A673 (cell line): ENCODE results near the gene ZNF142. TPM values are rescaled to one million over a fixed set of nuclear protein-coding genes. Genes with fewer than 3 reads are reported as not detected.
"Not testable (repeated sequence)": the region's sequence is repeated elsewhere in the genome, so short reads cannot be mapped to it uniquely, and the experiment has no call there.

Experiments used
- BruUV-seq: library from RNA; stranded (reverse); fragments of 400-500 nt; replicated peaks from 2 replicates; lab custom pipeline; 2021; lab: Mats Ljungman, UMichigan
- CTCF ChIA-PET: fragments of 300-600 bp; sonication (Branson Sonifier 250); formaldehyde crosslinking; loops from one replicate; lab custom pipeline; 2022; ENCODE audit warnings: antibody characterized with exemption; lab: Charles Lee
- POLR2A ChIA-PET: fragments of 300-600 bp; sonication (Branson Sonifier 250); formaldehyde crosslinking; loops from one replicate; lab custom pipeline; 2022; ENCODE audit warnings: antibody characterized with exemption; ENCODE audit not compliant: low non-redundant PET; lab: Charles Lee
- DNase-seq: peaks from one replicate; pipeline ENCODE4 v3.0.0-alpha.2; 2015; ENCODE audit warnings: low spot score
- H3K27ac ChIP-seq: fragments of 200-600 bp; sonication (generic); 2 replicates; pipeline ENCODE4 v1.5.1; 2016; ENCODE audit warnings: mixed run types, low read depth, mild to moderate bottlenecking, mixed read lengths, antibody characterized with exemption, low read length; ENCODE audit not compliant: poor library complexity, severe bottlenecking
- H3K27me3 ChIP-seq: fragments of 200-600 bp; sonication (generic); replicated peaks from 2 replicates; pipeline ENCODE4 v1.6.1; 2017; ENCODE audit warnings: mixed run types, low read depth, mild to moderate bottlenecking, mixed read lengths, antibody characterized with exemption, low read length; ENCODE audit not compliant: insufficient read depth, poor library complexity
- H3K36me3 ChIP-seq: fragments of 200-600 bp; sonication (generic); 2 replicates; pipeline ENCODE4 v1.6.1; 2016; ENCODE audit warnings: mixed run types, mild to moderate bottlenecking, mixed read lengths, antibody characterized with exemption, low read length; ENCODE audit not compliant: insufficient read depth, poor library complexity, severe bottlenecking
- H3K4me1 ChIP-seq: fragments of 200-600 bp; sonication (generic); 2 replicates; pipeline ENCODE4 v1.6.1; 2017; ENCODE audit warnings: mixed run types, mild to moderate bottlenecking, mixed read lengths, antibody characterized with exemption, low read length; ENCODE audit not compliant: insufficient read depth, poor library complexity, severe bottlenecking
- H3K4me3 ChIP-seq: fragments of 200-600 bp; sonication (generic); 2 replicates; pipeline ENCODE4 v1.5.1; 2016; ENCODE audit warnings: low read depth, mixed run types, mild to moderate bottlenecking, mixed read lengths, low read length; ENCODE audit not compliant: poor library complexity, severe bottlenecking
- H3K9me3 ChIP-seq: fragments of 200-600 bp; sonication (generic); 2 replicates; pipeline ENCODE4 v1.6.1; 2016; ENCODE audit warnings: mixed run types, low read depth, mild to moderate bottlenecking, mixed read lengths, antibody characterized with exemption, low read length; ENCODE audit not compliant: poor library complexity, severe bottlenecking
- CTCF ChIP-seq: fragments of 300-800, 200-600 bp; sonication (generic); conservative IDR thresholded peaks from 2 replicates; pipeline ENCODE4 v1.5.1; 2017; ENCODE audit warnings: low read depth, mild to moderate bottlenecking, antibody characterized with exemption, low read length, moderate library complexity, mixed read lengths
- EZH2 ChIP-seq: fragments of 200-600 bp; sonication (generic); IDR thresholded peaks from 2 replicates; pipeline ENCODE4 v1.6.1; 2017; ENCODE audit warnings: borderline replicate concordance, low read depth, mild to moderate bottlenecking, mixed read lengths, antibody characterized with exemption, low read length; ENCODE audit not compliant: poor library complexity, severe bottlenecking
- intact Hi-C: fragments of 100-400 bp; cut with micrococcal nuclease; formaldehyde crosslinking; loops from one replicate; pipeline ENCODE4 v1.10.0; 2022; ENCODE audit not compliant: unreplicated experiment
- total RNA-seq: library from RNA; stranded (reverse); gene quantifications from 2 replicates; pipeline ENCODE4 v1.2.3, GENCODE V29; 2021

ZNF142 gene
- total RNA-seq, 1 experiment from 2014 or later: 65.3 TPM

- Histone ChIP-seq H3K27ac (no peak overlapping the region), H3K4me3 (no peak overlapping the region), H3K27me3 (no peaks in the 10 kb centered on the region), H3K9me3 (no peaks in the 10 kb centered on the region), H3K4me1 (no peaks in the 10 kb centered on the region), H3K36me3 (peaks cover 12% of the 10 kb centered on the region)
- no TSS peak for BruUV-seq
- TF ChIP-seq CTCF (no peak), EZH2 (no peak)
- intact Hi-C loops: loop anchor here (5.0 kb wide), 1 partner anchor 389 kb away; no protein-coding TSS in a partner anchor
- CTCF ChIA-PET: no interaction called here
- DNase-seq: no peak
- POLR2A ChIA-PET: no interaction called here
These were observed 31.8 kb upstream of the ZNF142 start for GRCh38 chr2:218691234-218691633.

GRCh38 chr2:218687400-218688060 is 28.1 kb upstream of the ZNF142 start:
- H3K27ac ChIP-seq, BruUV-seq, H3K9me3 ChIP-seq, H3K27me3 ChIP-seq, POLR2A ChIA-PET, H3K4me3 ChIP-seq, H3K4me1 ChIP-seq, H3K36me3 ChIP-seq: not testable (repeated sequence)
- peak; percentile 87 for DNase-seq
- peak; percentile 89 for TF ChIP-seq CTCF
- CTCF ChIA-PET: interaction anchor here (0.5 to 1.0 kb wide), 6 partner anchors 16 to 939 kb away, joined by 3 to 7 read pairs (median 4); partner anchors contain the start of genes RNF25 and STK36
- intact Hi-C loops: loop anchor here (1.0 kb wide), 1 partner anchor 160 kb away; no protein-coding TSS in a partner anchor

GRCh38 chr2:218680061-218680460 is 20.6 kb upstream of the ZNF142 start:
- DNase-seq: no peak
- no peak overlapping the region for H3K27ac ChIP-seq
- ChIA-PET CTCF (no interaction called here), POLR2A (no interaction called here)
- no peaks in the 10 kb centered on the region for H3K9me3 ChIP-seq
- H3K4me3 ChIP-seq: no peak overlapping the region
- intact Hi-C loops: no loop called here
- peaks cover 4% of the 10 kb centered on the region for H3K36me3 ChIP-seq
- no peaks in the 10 kb centered on the region for H3K4me1 ChIP-seq
- BruUV-seq: no TSS peak
- TF ChIP-seq EZH2 (no peak), CTCF (no peak)
- no peaks in the 10 kb centered on the region for H3K27me3 ChIP-seq
